IMR-90 (cell line): Measurements from ENCODE around the gene LIPI. TPM values are rescaled to one million over a fixed set of nuclear protein-coding genes. Genes with fewer than 3 reads are reported as not detected.

Source experiments
- ATAC-seq: fragments of 200-7000 bp; cut with Tn5 transposase; 2 replicates; pipeline ENCODE4 v1.9.1; 2020; ENCODE audit warnings: low read depth, mild to moderate bottlenecking, moderate library complexity
- BruUV-seq: library from RNA; stranded (reverse); fragments of 400-500 nt; replicated peaks from 2 replicates; lab custom pipeline; 2021; lab: Mats Ljungman, UMichigan
- CTCF ChIA-PET: fragments of 300-600 bp; formaldehyde crosslinking; extraction: SDS; loops from one replicate; lab custom pipeline; 2021; ENCODE audit warnings: antibody characterized with exemption; lab: Yijun Ruan, JAX
- POLR2A ChIA-PET: fragments of 300-600 bp; sonication (Branson Sonifier 250); formaldehyde crosslinking; loops from one replicate; lab custom pipeline; 2022; ENCODE audit warnings: antibody characterized with exemption; ENCODE audit not compliant: unreplicated experiment; lab: Charles Lee
- DNase-seq: peaks from one replicate; pipeline ENCODE4 v3.0.0; 2013
- H2AFZ ChIP-seq: replicated peaks from 2 replicates; pipeline ENCODE3; 2013; ENCODE audit warnings: low read length, mild to moderate bottlenecking; ENCODE audit not compliant: poor library complexity
- H2AK5ac ChIP-seq: 2 replicates; pipeline ENCODE4 v1.6.1; 2013; ENCODE audit warnings: low read depth, low read length, inconsistent platforms
- H2AK9ac ChIP-seq: replicated peaks from 2 replicates; pipeline ENCODE3; 2013; ENCODE audit warnings: mild to moderate bottlenecking, low read depth, low read length, moderate library complexity; ENCODE audit not compliant: poor library complexity
- H2BK120ac ChIP-seq: 2 replicates; pipeline ENCODE4 v1.6.1; 2013; ENCODE audit warnings: low read depth, low read length, inconsistent platforms
- H2BK15ac ChIP-seq: 3 replicates; pipeline ENCODE4 v1.6.1; 2013; ENCODE audit warnings: low read depth, low read length, inconsistent platforms
- H2BK20ac ChIP-seq: 2 replicates; pipeline ENCODE4 v1.6.1; 2013; ENCODE audit warnings: low read depth, mild to moderate bottlenecking, inconsistent platforms, low read length, moderate library complexity
- H2BK5ac ChIP-seq: 2 replicates; pipeline ENCODE4 v1.6.1; 2013; ENCODE audit warnings: mild to moderate bottlenecking, low read depth, low read length, inconsistent platforms; ENCODE audit not compliant: poor library complexity, severe bottlenecking
- H3K14ac ChIP-seq: replicated peaks from 2 replicates; pipeline ENCODE4 v1.6.1; 2013; ENCODE audit warnings: low read depth, low read length, inconsistent platforms
- H3K18ac ChIP-seq: 2 replicates; pipeline ENCODE4 v1.6.1; 2013; ENCODE audit warnings: low read depth, low read length, control low read depth
- H3K23ac ChIP-seq: 2 replicates; pipeline ENCODE4 v1.6.1; 2013; ENCODE audit warnings: low read depth, low read length, inconsistent platforms
- H3K27ac ChIP-seq: 2 replicates; pipeline ENCODE4 v1.5.1; 2013; ENCODE audit warnings: mild to moderate bottlenecking, control low read depth, low read length; ENCODE audit not compliant: insufficient read depth
- H3K27me3 ChIP-seq: 2 replicates; pipeline ENCODE4 v1.6.1; 2013; ENCODE audit warnings: low read length; ENCODE audit not compliant: control insufficient read depth, insufficient read depth
- H3K36me3 ChIP-seq: 2 replicates; pipeline ENCODE4 v1.6.1; 2013; ENCODE audit warnings: low read length, mixed read lengths; ENCODE audit not compliant: control insufficient read depth, insufficient read depth
- H3K4ac ChIP-seq: 2 replicates; pipeline ENCODE4 v1.6.1; 2013; ENCODE audit warnings: low read depth, low read length, inconsistent platforms
- H3K4me1 ChIP-seq: 2 replicates; pipeline ENCODE4 v1.6.1; 2013; ENCODE audit warnings: low read length, mixed read lengths; ENCODE audit not compliant: control insufficient read depth, insufficient read depth
- H3K4me2 ChIP-seq: 2 replicates; pipeline ENCODE4 v1.6.1; 2013; ENCODE audit warnings: low read depth, mild to moderate bottlenecking, control low read depth, low read length, moderate library complexity
- H3K4me3 ChIP-seq: 2 replicates; pipeline ENCODE4 v1.5.1; 2013; ENCODE audit warnings: low read depth, mild to moderate bottlenecking, control low read depth, low read length, moderate library complexity; ENCODE audit not compliant: insufficient read depth
- H3K56ac ChIP-seq: 2 replicates; pipeline ENCODE4 v1.6.1; 2013; ENCODE audit warnings: low read length, inconsistent platforms; ENCODE audit not compliant: insufficient read depth; ENCODE audit errors: extremely low read depth
- H3K79me1 ChIP-seq, 2 experiments: 2 replicates each; pipeline ENCODE4 v1.6.1; 2013; ENCODE audit warnings: low read length in 2 of 2, inconsistent platforms in 1 of 2, low read depth in 1 of 2
- H3K9ac ChIP-seq: 2 replicates; pipeline ENCODE4 v1.6.1; 2013; ENCODE audit warnings: low read depth, low read length, control low read depth
- H3K9me1 ChIP-seq: 2 replicates; pipeline ENCODE4 v1.6.1; 2013; ENCODE audit warnings: low read length, inconsistent platforms; ENCODE audit not compliant: insufficient read depth
- H3K9me3 ChIP-seq: 2 replicates; pipeline ENCODE4 v1.6.1; 2013; ENCODE audit warnings: low read length; ENCODE audit not compliant: control insufficient read depth, insufficient read depth
- H4K20me1 ChIP-seq: 2 replicates; pipeline ENCODE4 v1.6.1; 2013; ENCODE audit warnings: low read length, inconsistent platforms; ENCODE audit not compliant: insufficient read depth
- H4K5ac ChIP-seq: 2 replicates; pipeline ENCODE4 v1.6.1; 2013; ENCODE audit warnings: mild to moderate bottlenecking, low read depth, low read length, control low read depth
- H4K8ac ChIP-seq, 2 experiments: 2 replicates each; pipeline ENCODE4 v1.6.1; 2013; ENCODE audit warnings: low read depth in 2 of 2, low read length in 2 of 2, control low read depth in 1 of 2, inconsistent platforms in 1 of 2
- H4K91ac ChIP-seq: 2 replicates; pipeline ENCODE4 v1.6.1; 2013; ENCODE audit warnings: low read depth, low read length, inconsistent platforms; ENCODE audit not compliant: insufficient read depth
- BHLHE40 ChIP-seq: fragments of 150-350 bp; IDR thresholded peaks from 2 replicates; pipeline ENCODE4 v1.6.1; 2016; ENCODE audit warnings: mild to moderate bottlenecking, low read depth, low read length
- CEBPB ChIP-seq: IDR thresholded peaks from 2 replicates; pipeline ENCODE4 v1.6.1; 2012; ENCODE audit warnings: low read depth, low read length, improper control_type of control experiment
- CHD1 ChIP-seq: IDR thresholded peaks from 2 replicates; pipeline ENCODE4 v1.6.1; 2012; ENCODE audit warnings: low read depth, low read length, improper control_type of control experiment
- FOS ChIP-seq: fragments of 150-350 bp; IDR thresholded peaks from 2 replicates; pipeline ENCODE4 v1.6.1; 2016; ENCODE audit warnings: low read depth, low read length
- MAFK ChIP-seq: IDR thresholded peaks from 2 replicates; pipeline ENCODE4 v1.6.1; 2012; ENCODE audit warnings: low read depth, low read length, improper control_type of control experiment
- NFE2L2 ChIP-seq: fragments of 150-350 bp; IDR thresholded peaks from 2 replicates; pipeline ENCODE4 v1.6.1; 2016; ENCODE audit warnings: low read depth, mild to moderate bottlenecking, low read length
- POLR2A ChIP-seq: IDR thresholded peaks from 2 replicates; pipeline ENCODE4 v1.6.1; 2012; ENCODE audit warnings: mild to moderate bottlenecking, low read depth, low read length
- RAD21 ChIP-seq: IDR thresholded peaks from 2 replicates; pipeline ENCODE4 v1.6.1; 2012; ENCODE audit warnings: low read length, improper control_type of control experiment
- RCOR1 ChIP-seq: IDR thresholded peaks from 2 replicates; pipeline ENCODE4 v1.6.1; 2012; ENCODE audit warnings: mild to moderate bottlenecking, low read length, improper control_type of control experiment; ENCODE audit not compliant: insufficient replicate concordance
- RFX5 ChIP-seq: IDR thresholded peaks from 2 replicates; pipeline ENCODE4 v1.8.0; 2012; ENCODE audit warnings: low read depth, mild to moderate bottlenecking, low read length, moderate library complexity
- USF2 ChIP-seq: fragments of 150-350 bp; IDR thresholded peaks from 2 replicates; pipeline ENCODE4 v1.6.1; 2017; ENCODE audit warnings: mild to moderate bottlenecking, antibody characterized with exemption, low read length, low read depth
- dilution Hi-C: fragments of 300-500 bp; cut with HindIII; formaldehyde crosslinking; loops from one replicate; pipeline ENCODE4 v1.14.3; 2018; ENCODE audit warnings: low sequenced_read_pairs; ENCODE audit not compliant: unreplicated experiment
- in situ Hi-C: fragments of 300-500 bp; cut with MboI; formaldehyde crosslinking; loops from 3 replicates; pipeline ENCODE4 v1.14.3; 2019; ENCODE audit warnings: low sequenced_read_pairs, inconsistent platforms, mixed read lengths
- intact Hi-C: fragments of 100-400 bp; cut with micrococcal nuclease; formaldehyde crosslinking; loops from 2 replicates; pipeline ENCODE4 v1.10.0; 2022
- polyA plus RNA-seq, 3 experiments: library from polyadenylated mRNA; depleted of rRNA; stranded (reverse); fragments of >200 nt; gene quantifications; 2 replicates each; pipeline ENCODE4 v1.2.3, GENCODE V29; 2012; ENCODE audit warnings: low replicate concordance in 1 of 3
- total RNA-seq: library from RNA; depleted of rRNA; stranded (reverse); fragments of >200 nt; gene quantifications from 2 replicates; pipeline ENCODE4 v1.2.3, GENCODE V29; 2012

Gene LIPI
- total and polyA plus RNA-seq, 2 of the 4 experiments (the other 2 are of a cell fraction), result not detected

- Histone ChIP-seq H4K20me1 (no peaks in the 10 kb centered on the region), H2AFZ (no peak overlapping the region), H3K27ac (no peak overlapping the region), H4K8ac (no peak overlapping the region), H4K91ac (no peak overlapping the region), H3K27me3 (no peaks in the 10 kb centered on the region), H4K5ac (no peak overlapping the region), H3K4me2 (no peak overlapping the region), H2BK20ac (no peak overlapping the region), H2AK9ac (no peak overlapping the region), H2BK5ac (no peak overlapping the region), H3K56ac (no peak overlapping the region), H3K79me1 (no peaks in the 10 kb centered on the region), H3K14ac (no peak overlapping the region), H3K4ac (no peak overlapping the region), H3K4me3 (no peak overlapping the region), H2BK120ac (no peak overlapping the region), H3K23ac (no peak overlapping the region), H3K9me1 (no peaks in the 10 kb centered on the region), H3K9ac (no peak overlapping the region), H3K9me3 (no peaks in the 10 kb centered on the region), H2AK5ac (no peak overlapping the region), H3K18ac (no peak overlapping the region), H3K4me1 (no peaks in the 10 kb centered on the region), H3K36me3 (no peaks in the 10 kb centered on the region), H2BK15ac (no peak overlapping the region)
- CTCF ChIA-PET, result no interaction called here
- ATAC-seq (no peak), DNase-seq (no peak)
- no TSS peak for BruUV-seq
- in situ Hi-C loops, result no loop called here
- dilution Hi-C loops, result no loop called here
- no peak for TF ChIP-seq MAFK
- no peak for TF ChIP-seq RCOR1
- TF ChIP-seq POLR2A, result no peak
- TF ChIP-seq RAD21, result no peak
- no peak for TF ChIP-seq USF2
- no peak for TF ChIP-seq RFX5
- TF ChIP-seq FOS, result no peak
- TF ChIP-seq NFE2L2, result no peak
- TF ChIP-seq CEBPB, result no peak
- TF ChIP-seq BHLHE40, result no peak
- no peak for TF ChIP-seq CHD1
- intact Hi-C loops, result no loop called here
- POLR2A ChIA-PET, result no interaction called here
These were observed 66.8 kb downstream of the LIPI start for GRCh38 chr21:14143999-14144398.
